Measurements from ENCODE around the gene AMH. TPM values are rescaled to one million over a fixed set of nuclear protein-coding genes. Genes with fewer than 3 reads are reported as not detected.
A peak's percentile ranks its signal among the peaks of the same experiment; 100 is the strongest.

AMH gene
- total RNA-seq, 1 donor from 2014 or later = 1.9 TPM

GRCh38 chr19:2235381-2236063 is 13.6 kb upstream of the AMH start:
- peak; percentile 76 for DNase-seq
- intact Hi-C loops (cut with DNase I) = no loop called here
- peak; percentile 31 to 41 for ATAC-seq

DNA sequence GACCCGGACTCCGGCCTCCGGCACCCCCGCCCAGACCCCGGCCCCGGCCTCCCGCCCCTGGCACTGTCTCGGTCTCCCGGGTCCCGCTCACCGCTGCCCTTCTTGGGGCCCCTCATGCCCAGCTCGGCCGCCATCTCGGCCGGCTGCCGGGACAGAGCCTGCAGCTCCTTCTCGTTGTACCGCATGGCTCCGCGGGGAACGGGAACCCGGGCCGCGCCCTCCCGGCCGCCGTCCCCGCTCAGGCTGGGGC is 13.1 kb upstream of the AMH start:
- H3K36me3 ChIP-seq = peaks cover 30% of the 10 kb centered on the region
- no peaks in the 10 kb centered on the region for H3K27me3 ChIP-seq (ENCODE audit: low read depth)
- ATAC-seq = no peak
- TF ChIP-seq, protein P1, sequence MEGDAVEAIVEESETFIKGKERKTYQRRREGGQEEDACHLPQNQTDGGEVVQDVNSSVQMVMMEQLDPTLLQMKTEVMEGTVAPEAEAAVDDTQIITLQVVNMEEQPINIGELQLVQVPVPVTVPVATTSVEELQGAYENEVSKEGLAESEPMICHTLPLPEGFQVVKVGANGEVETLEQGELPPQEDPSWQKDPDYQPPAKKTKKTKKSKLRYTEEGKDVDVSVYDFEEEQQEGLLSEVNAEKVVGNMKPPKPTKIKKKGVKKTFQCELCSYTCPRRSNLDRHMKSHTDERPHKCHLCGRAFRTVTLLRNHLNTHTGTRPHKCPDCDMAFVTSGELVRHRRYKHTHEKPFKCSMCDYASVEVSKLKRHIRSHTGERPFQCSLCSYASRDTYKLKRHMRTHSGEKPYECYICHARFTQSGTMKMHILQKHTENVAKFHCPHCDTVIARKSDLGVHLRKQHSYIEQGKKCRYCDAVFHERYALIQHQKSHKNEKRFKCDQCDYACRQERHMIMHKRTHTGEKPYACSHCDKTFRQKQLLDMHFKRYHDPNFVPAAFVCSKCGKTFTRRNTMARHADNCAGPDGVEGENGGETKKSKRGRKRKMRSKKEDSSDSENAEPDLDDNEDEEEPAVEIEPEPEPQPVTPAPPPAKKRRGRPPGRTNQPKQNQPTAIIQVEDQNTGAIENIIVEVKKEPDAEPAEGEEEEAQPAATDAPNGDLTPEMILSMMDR (IDR thresholded peaks at IDR 0.05) = no peak
- H3K4me3 ChIP-seq = peak overlapping the region; percentile 99
- intact Hi-C loops (cut with DNase I) = no loop called here
- peak overlapping the region; percentile 99 for H3K27ac ChIP-seq
- peaks cover 53% of the 10 kb centered on the region for H3K4me1 ChIP-seq
- H3K9me3 ChIP-seq = no peaks in the 10 kb centered on the region
- DNase-seq = no peak

More at GRCh38 chr19:2235381-2236063, 13.6 kb upstream of the AMH start:
- Histone ChIP-seq H3K36me3 (peaks cover 35% of the 10 kb centered on the region), H3K27ac (peak overlapping the region; percentile 99), H3K27me3 (ENCODE audit: low read depth) (no peaks in the 10 kb centered on the region), H3K4me3 (peak overlapping the region; percentile 99), H3K4me1 (peaks cover 48% of the 10 kb centered on the region), H3K9me3 (no peaks in the 10 kb centered on the region)
- TF ChIP-seq, protein P1 (IDR thresholded peaks at IDR 0.05) = no peak

DNA sequence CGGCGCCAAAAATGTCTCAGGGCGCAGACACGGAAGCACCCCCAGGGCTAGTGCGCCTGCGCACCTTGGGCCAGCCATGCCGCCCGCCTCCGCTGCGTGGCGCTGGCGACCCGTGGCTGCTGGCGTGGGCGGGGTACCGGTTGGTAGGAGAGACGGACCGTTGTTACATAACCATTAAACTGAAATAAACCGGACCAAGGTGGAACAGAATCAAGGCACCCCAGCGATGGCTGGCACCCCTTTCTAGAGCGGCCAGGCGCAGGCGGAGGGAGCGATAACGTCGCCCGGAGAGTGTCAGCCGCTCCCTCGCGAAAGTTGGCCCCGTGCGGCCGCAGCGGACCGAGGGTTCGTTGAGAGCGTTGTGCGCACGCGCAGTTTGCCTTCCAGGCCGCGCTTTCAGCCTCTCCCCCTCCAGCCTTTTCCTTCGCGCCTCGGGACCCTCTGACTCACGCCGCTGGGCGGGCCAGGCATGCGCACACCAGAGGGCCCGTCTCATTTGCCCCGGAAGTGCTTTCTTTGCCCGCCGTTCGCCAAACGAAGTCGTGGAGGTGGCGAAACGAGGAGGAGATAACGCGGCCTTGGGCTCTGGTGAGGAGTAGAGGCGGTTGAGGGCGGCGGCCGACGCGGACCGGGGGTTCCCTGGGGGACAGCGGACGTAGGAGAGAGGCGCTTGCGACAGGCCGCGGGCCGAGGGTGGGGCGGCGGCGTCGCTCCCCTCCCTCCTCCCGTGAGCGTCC is 12.6 kb upstream of the AMH start, which contains the start of the genes PLEKHJ1 and SF3A2:
Gene PLEKHJ1 (minus strand): TSS at position 16 of the 737 bp plus-strand sequence. CDS start 81 bp downstream, outside the sequence.
Gene SF3A2 (plus strand): TSS at position 511 of the 737 bp plus-strand sequence. CDS start 6,595 bp downstream, outside the sequence.
- no peaks in the 10 kb centered on the region for H3K27me3 ChIP-seq (ENCODE audit: low read depth)
- peak within 1 kb of the TSS; percentile 99 for H3K27ac ChIP-seq
- TF ChIP-seq, protein P1 (IDR thresholded peaks at IDR 0.05) = peak; percentile 97
- H3K9me3 ChIP-seq = no peaks in the 10 kb centered on the region
- peaks cover 58% of the 10 kb centered on the region for H3K4me1 ChIP-seq
- peaks cover 25% of the 10 kb centered on the region for H3K36me3 ChIP-seq
- H3K4me3 ChIP-seq = peak within 1 kb of the TSS; percentile 99
- intact Hi-C loops (cut with DNase I) = no loop called here
- DNase-seq (peak; percentile 96), ATAC-seq (peak; percentile 94 to 96)

DNA sequence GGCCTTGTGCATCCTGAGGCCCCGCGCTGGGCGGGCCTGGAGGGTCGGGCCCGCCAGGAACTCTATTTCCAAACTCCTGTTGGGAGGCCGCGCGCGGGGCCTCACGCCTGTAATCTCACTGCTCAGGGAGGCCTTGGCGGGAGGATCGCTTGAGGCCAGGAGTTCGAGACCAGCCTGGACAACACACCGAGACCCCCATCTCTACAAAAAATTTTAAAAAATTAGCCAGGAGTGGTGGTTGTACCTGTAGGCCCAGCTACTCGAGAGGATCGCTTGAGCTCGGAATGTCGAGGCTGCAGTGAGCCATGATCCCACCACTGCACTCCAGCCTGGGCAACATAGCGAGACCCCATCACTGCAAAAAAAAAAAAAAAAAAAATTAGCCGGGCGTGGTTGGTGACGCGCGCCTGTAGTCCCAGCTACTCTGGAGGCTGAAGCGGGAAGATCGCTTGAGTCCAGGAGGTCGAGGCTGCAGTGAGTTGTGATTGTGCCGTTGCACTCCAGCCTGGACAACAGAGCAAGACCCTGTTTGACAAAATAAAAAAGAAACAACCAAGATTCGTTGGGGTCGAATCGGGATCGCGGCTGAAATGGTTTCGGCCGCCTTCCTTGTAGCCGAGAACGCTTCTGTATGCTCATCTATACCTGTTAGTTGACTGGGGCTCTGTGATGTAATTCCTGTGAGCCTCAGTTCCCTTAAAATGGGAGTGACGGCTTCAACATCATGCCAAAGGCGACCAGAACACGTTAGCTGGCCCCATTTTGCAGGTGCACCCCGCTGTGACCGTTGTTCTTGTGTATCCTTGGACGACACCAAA is 11.9 kb upstream of the AMH start:
- H3K27me3 ChIP-seq (ENCODE audit: low read depth) = no peaks in the 10 kb centered on the region
- peaks cover 21% of the 10 kb centered on the region for H3K36me3 ChIP-seq
- peaks cover 66% of the 10 kb centered on the region for H3K4me1 ChIP-seq
- peak overlapping the region; percentile 99 for H3K4me3 ChIP-seq
- TF ChIP-seq, protein P1 (IDR thresholded peaks at IDR 0.05) = no peak
- intact Hi-C loops (cut with DNase I) = no loop called here
- DNase-seq = no peak
- H3K27ac ChIP-seq = peak overlapping the region; percentile 99
- no peaks in the 10 kb centered on the region for H3K9me3 ChIP-seq
- ATAC-seq = no peak

DNA sequence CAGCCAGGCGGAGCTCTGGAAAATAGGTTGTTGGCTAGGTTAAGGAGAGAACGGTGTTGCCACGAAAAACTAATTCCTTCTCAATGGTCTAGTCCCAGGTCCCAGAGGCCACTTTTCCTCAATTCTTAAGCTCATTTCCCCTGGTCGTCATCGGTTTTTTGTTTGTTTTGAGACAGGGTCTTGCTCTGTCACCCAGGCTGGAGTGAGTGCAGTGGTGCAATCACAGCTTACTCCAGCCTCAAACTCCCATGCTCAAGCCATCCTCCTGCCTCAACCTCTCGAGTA is 11.3 kb upstream of the AMH start:
- Histone ChIP-seq H3K27ac (peak overlapping the region; percentile 99), H3K27me3 (ENCODE audit: low read depth) (no peaks in the 10 kb centered on the region), H3K4me3 (peak overlapping the region; percentile 99), H3K9me3 (no peaks in the 10 kb centered on the region), H3K4me1 (peaks cover 71% of the 10 kb centered on the region), H3K36me3 (peaks cover 20% of the 10 kb centered on the region)
- no peak for DNase-seq
- ATAC-seq = no peak
- TF ChIP-seq, protein P1 (IDR thresholded peaks at IDR 0.05) = no peak
- intact Hi-C loops (cut with DNase I) = no loop called here
